Measurements from ENCODE around the gene H1-8.

Gene H1-8

DNA sequence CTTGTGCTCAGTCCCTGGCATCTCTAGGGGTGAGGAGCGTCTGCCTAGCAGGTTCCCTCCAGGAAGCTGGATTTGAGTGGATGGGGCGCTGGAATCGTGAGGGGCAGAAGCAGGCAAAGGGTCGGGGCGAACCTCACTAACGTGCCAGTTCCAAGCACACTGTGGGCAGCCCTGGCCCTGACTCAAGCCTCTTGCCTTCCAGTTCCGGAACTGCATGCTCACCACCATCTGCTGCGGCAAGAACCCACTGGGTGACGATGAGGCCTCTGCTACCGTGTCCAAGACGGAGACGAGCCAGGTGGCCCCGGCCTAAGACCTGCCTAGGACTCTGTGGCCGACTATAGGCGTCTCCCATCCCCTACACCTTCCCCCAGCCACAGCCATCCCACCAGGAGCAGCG lies 9.6 kb upstream of the H1-8 start:
- CTCF ChIA-PET = interaction anchor here (1.2 to 2.4 kb wide), 4 partner anchors 10 to 43 kb away, joined by 3 to 5 read pairs (median 4); no protein-coding TSS in a partner anchor
- no peak for TF ChIP-seq CTCF (IDR thresholded peaks at IDR 0.05; ENCODE audit: control extremely low read depth, extremely low read depth, low read depth, missing control alignments)
- no peak for DNase-seq (ENCODE audit: extremely low spot score)
- POLR2A ChIA-PET = interaction anchor here (0.6 kb wide), 1 partner anchor 178 kb away, joined by 4 read pairs; no protein-coding TSS in a partner anchor

GRCh38 chr3:129534428-129535027 lies 8.4 kb upstream of the H1-8 start:
- DNase-seq (ENCODE audit: extremely low spot score) = no peak
- POLR2A ChIA-PET = no interaction called here
- CTCF ChIA-PET = interaction anchor here (1.3 to 2.4 kb wide), 3 partner anchors 9 to 23 kb away, joined by 4 to 6 read pairs (median 5); no protein-coding TSS in a partner anchor
- no peak for TF ChIP-seq CTCF (IDR thresholded peaks at IDR 0.05; ENCODE audit: control extremely low read depth, extremely low read depth, low read depth, missing control alignments)

- TF ChIP-seq CTCF (IDR thresholded peaks at IDR 0.05; ENCODE audit: control extremely low read depth, extremely low read depth, low read depth, missing control alignments) = no peak
- ChIA-PET CTCF (interaction anchor here (1.9 to 2.4 kb wide), 2 partner anchors 9 to 19 kb away, joined by 5 to 6 read pairs; no protein-coding TSS in a partner anchor), POLR2A (no interaction called here)
- DNase-seq (ENCODE audit: extremely low spot score) = no peak
Observed at GRCh38 chr3:129535075-129535474, 7.9 kb upstream of the H1-8 start.

DNA sequence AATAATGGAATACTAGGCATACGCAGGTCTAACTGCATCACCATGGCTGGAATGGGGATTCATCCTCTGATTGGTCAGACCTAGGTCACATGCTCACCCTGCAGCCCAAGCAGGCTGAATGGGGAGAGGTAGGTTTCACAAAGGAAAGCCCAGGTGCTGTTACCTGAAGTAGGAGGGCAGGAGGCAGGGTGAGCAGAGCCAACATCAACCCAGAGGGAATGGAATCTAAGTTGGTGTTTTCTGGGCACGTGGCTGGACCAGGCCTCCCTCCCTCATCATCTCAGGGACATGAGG lies 6.7 kb upstream of the H1-8 start:
- ChIA-PET POLR2A (no interaction called here), CTCF (no interaction called here)
- DNase-seq (ENCODE audit: extremely low spot score) = no peak
- no peak for TF ChIP-seq CTCF (IDR thresholded peaks at IDR 0.05; ENCODE audit: control extremely low read depth, extremely low read depth, low read depth, missing control alignments)

- DNase-seq (ENCODE audit: extremely low spot score) = no peak
- TF ChIP-seq CTCF (IDR thresholded peaks at IDR 0.05; ENCODE audit: control extremely low read depth, extremely low read depth, low read depth, missing control alignments) = no peak
- ChIA-PET CTCF (no interaction called here), POLR2A (no interaction called here)
Observed at GRCh38 chr3:129536804-129537203, 6.2 kb upstream of the H1-8 start.

DNA sequence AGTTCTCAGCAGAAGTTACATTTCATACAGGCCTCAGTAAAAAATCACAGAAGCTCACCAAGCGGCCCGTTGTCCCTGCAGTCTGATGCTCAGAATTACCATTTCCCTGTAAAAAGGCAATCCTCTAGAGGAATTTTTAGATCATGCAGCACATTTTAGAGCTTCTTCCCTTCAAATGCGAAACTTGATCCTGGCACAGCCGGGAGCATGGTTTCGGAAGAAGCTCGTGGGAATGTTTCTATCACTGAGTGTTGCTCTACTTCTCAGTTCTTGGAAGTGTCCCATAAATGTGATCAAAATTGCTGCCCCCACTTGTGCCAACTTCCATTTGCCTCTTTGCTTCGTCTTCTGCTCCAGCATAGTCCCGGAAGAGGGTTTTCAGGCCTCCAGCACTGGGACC lies 3.8 kb upstream of the H1-8 start:
- no peak for TF ChIP-seq CTCF (IDR thresholded peaks at IDR 0.05; ENCODE audit: control extremely low read depth, extremely low read depth, low read depth, missing control alignments)
- ChIA-PET CTCF (interaction anchor here (0.9 to 1.4 kb wide), 2 partner anchors 11 to 156 kb away, joined by 3 read pairs; partner anchors contain the start of gene RHO), POLR2A (no interaction called here)
- no peak for DNase-seq (ENCODE audit: extremely low spot score)
